Measurements from ENCODE around the gene KCNH1. TPM values are rescaled to one million over a fixed set of nuclear protein-coding genes. Genes with fewer than 3 reads are reported as not detected.

KCNH1 gene
- total and polyA plus RNA-seq, 2 experiments from 2014 or later, result 0.71 to 1.8 TPM

DNA sequence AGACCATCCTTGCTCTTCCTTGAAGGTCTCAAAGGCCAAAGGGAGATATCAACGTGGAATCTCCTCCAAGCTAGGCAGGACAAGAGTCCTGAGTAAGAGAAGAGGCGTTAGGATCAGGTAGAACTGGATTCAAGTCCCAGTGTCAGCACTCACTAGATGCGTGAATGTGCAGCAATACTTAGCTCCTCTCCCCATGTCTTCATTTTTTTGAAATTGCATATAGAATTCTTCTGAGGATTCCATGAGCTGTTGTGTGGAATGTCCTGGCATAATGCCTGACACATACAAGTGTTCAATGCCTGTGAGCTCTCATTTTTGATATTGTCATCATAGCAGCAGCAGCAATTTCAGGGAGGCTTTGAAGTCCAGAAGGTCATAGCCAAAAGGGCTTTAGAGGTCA, 333.2 kb downstream of the KCNH1 start:
- Histone ChIP-seq H3K9me3 (ENCODE audit: low read depth) (no peaks in the 10 kb centered on the region), H2AFZ (no peak overlapping the region), H3K79me2 (ENCODE audit: insufficient read depth) (no peaks in the 10 kb centered on the region), H3K4me2 (ENCODE audit: unreplicated experiment) (no peak overlapping the region), H4K20me1 (ENCODE audit: insufficient read depth) (no peaks in the 10 kb centered on the region), H3K36me3 (ENCODE audit: low read depth) (no peaks in the 10 kb centered on the region), H3K4me1 (ENCODE audit: insufficient read depth) (no peaks in the 10 kb centered on the region), H3K27ac (no peak overlapping the region), H3K9me2 (ENCODE audit: insufficient read depth) (no peaks in the 10 kb centered on the region), H3K27me3 (replicated peaks; ENCODE audit: insufficient read depth) (no peaks in the 10 kb centered on the region), H3K4me3 (no peak overlapping the region), H3F3A (ENCODE audit: insufficient read depth) (no peaks in the 10 kb centered on the region), H3K9ac (no peak overlapping the region)
- TF ChIP-seq EZH2 (IDR thresholded peaks at IDR 0.05; ENCODE audit: insufficient read depth, poor library complexity, severe bottlenecking) (no peak), EZH2phosphoT487 (IDR thresholded peaks at IDR 0.05; ENCODE audit: insufficient read depth, low read depth) (no peak)
- WGBS, 2 experiments (ENCODE audit: low coverage in 1 of 2, low lambda C conversion rate in 2 of 2, missing lambda C conversion rate in 2 of 2), result 0 to 2% methylated on average over 3 of the region's 3 CpGs
- DNase-seq, result no peak
- in situ Hi-C loops (cut with MboI), result no loop called here

DNA sequence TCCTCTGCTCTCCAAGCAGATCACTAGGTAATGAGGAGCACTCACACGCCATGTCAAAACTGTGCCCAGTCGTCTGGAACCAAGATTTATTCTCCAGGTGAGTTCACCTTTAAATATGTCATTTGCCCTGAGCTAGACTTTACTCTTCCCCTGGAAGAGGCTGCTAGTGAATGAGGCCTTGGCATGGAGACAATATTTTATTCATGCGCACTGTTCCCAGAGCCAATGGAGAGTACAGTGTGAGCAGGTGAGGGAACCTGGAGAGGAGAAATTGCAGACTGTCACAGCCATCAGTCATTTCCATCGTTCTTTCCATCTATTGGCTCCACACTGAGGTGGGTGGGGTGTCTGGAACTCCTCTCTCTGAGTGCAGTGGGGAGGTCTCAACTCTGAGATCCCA, 333.6 kb downstream of the KCNH1 start:
- Histone ChIP-seq H4K20me1 (ENCODE audit: insufficient read depth) (no peaks in the 10 kb centered on the region), H3K79me2 (ENCODE audit: insufficient read depth) (no peaks in the 10 kb centered on the region)

DNA sequence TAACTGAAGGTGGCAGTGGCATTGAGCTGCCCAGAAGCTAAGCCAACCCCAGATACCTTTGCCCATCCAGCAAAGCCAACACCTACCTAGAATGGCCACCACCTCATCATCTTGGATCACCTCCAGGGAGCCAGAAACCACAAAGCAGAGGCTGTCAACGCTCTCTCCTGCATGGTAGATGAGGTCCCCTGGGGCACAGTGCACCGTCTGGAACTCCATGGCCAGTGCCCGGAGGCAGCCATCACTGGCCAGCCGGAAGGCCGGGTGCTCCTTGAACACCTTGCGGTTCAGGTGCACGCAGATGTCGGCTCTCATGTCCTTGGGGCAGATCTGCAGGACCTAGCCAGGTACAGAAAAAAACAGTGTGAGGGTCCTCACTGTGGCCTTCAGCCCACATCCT, 336.5 kb downstream of the KCNH1 start:
- Histone ChIP-seq H3K27ac (no peak overlapping the region), H3K79me2 (ENCODE audit: insufficient read depth) (no peaks in the 10 kb centered on the region), H3K4me2 (ENCODE audit: unreplicated experiment) (no peak overlapping the region), H3K27me3 (replicated peaks; ENCODE audit: insufficient read depth) (no peaks in the 10 kb centered on the region), H3K9me2 (ENCODE audit: insufficient read depth) (no peaks in the 10 kb centered on the region), H3F3A (ENCODE audit: insufficient read depth) (no peaks in the 10 kb centered on the region), H3K4me3 (no peak overlapping the region), H3K9me3 (ENCODE audit: low read depth) (no peaks in the 10 kb centered on the region), H4K20me1 (ENCODE audit: insufficient read depth) (no peaks in the 10 kb centered on the region), H3K9ac (no peak overlapping the region), H3K4me1 (ENCODE audit: insufficient read depth) (no peaks in the 10 kb centered on the region), H3K36me3 (ENCODE audit: low read depth) (no peaks in the 10 kb centered on the region), H2AFZ (no peak overlapping the region)
- in situ Hi-C loops (cut with MboI), result no loop called here
- WGBS, 2 experiments (ENCODE audit: low coverage in 1 of 2, low lambda C conversion rate in 2 of 2, missing lambda C conversion rate in 2 of 2), result 55 to 63% methylated on average over 8 of the region's 8 CpGs
- DNase-seq, result no peak
- TF ChIP-seq EZH2 (IDR thresholded peaks at IDR 0.05; ENCODE audit: insufficient read depth, poor library complexity, severe bottlenecking) (no peak), EZH2phosphoT487 (IDR thresholded peaks at IDR 0.05; ENCODE audit: insufficient read depth, low read depth) (no peak)

More for the DNA sequence above, 333.6 kb downstream of the KCNH1 start:
- H3F3A ChIP-seq (ENCODE audit: insufficient read depth), result no peaks in the 10 kb centered on the region
- no peak overlapping the region for H3K4me3 ChIP-seq
- TF ChIP-seq EZH2phosphoT487 (IDR thresholded peaks at IDR 0.05; ENCODE audit: insufficient read depth, low read depth), result no peak
- no peak for TF ChIP-seq EZH2 (IDR thresholded peaks at IDR 0.05; ENCODE audit: insufficient read depth, poor library complexity, severe bottlenecking)
- H3K4me1 ChIP-seq (ENCODE audit: insufficient read depth), result no peaks in the 10 kb centered on the region
- no peak overlapping the region for H3K9ac ChIP-seq
- no peaks in the 10 kb centered on the region for H3K36me3 ChIP-seq (ENCODE audit: low read depth)
- H3K27me3 ChIP-seq (replicated peaks; ENCODE audit: insufficient read depth), result no peaks in the 10 kb centered on the region
- no peak overlapping the region for H3K4me2 ChIP-seq (ENCODE audit: unreplicated experiment)
- in situ Hi-C loops (cut with MboI), result no loop called here
- H3K9me2 ChIP-seq (ENCODE audit: insufficient read depth), result no peaks in the 10 kb centered on the region
- 7 to 17% methylated on average over 4 of the region's 4 CpGs for WGBS, 2 experiments (ENCODE audit: low coverage in 1 of 2, low lambda C conversion rate in 2 of 2, missing lambda C conversion rate in 2 of 2)
- no peaks in the 10 kb centered on the region for H3K9me3 ChIP-seq (ENCODE audit: low read depth)
- DNase-seq, result no peak
- no peak overlapping the region for H3K27ac ChIP-seq
- H2AFZ ChIP-seq, result no peak overlapping the region

DNA sequence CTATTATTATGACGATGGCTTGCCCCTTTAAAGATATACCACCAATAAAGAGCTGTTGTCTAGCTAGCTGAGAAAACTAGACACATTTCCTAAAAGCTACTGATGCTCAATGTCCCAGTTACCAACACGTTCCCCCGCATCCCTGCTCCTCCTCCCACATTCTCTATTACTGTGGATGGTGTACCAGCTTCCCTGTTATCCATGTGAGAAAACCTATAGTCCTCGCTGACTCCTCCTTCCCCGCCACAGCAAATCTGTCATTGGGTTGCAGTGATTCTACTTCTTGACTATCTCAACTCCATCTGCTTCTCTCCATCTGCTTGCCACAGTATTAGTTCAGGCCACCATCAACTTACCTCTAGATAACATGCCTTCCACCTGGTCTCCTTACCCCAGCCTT, 337.5 kb downstream of the KCNH1 start:
- Histone ChIP-seq H3K9me2 (ENCODE audit: insufficient read depth) (no peaks in the 10 kb centered on the region), H3F3A (ENCODE audit: insufficient read depth) (no peaks in the 10 kb centered on the region), H2AFZ (no peak overlapping the region), H3K9ac (no peak overlapping the region), H3K27me3 (replicated peaks; ENCODE audit: insufficient read depth) (no peaks in the 10 kb centered on the region), H3K4me1 (ENCODE audit: insufficient read depth) (no peaks in the 10 kb centered on the region), H3K4me2 (ENCODE audit: unreplicated experiment) (no peak overlapping the region), H3K4me3 (no peak overlapping the region), H3K79me2 (ENCODE audit: insufficient read depth) (no peaks in the 10 kb centered on the region), H3K27ac (no peak overlapping the region), H4K20me1 (ENCODE audit: insufficient read depth) (no peaks in the 10 kb centered on the region), H3K36me3 (ENCODE audit: low read depth) (no peaks in the 10 kb centered on the region), H3K9me3 (ENCODE audit: low read depth) (no peaks in the 10 kb centered on the region)
- DNase-seq, result no peak
- TF ChIP-seq EZH2phosphoT487 (IDR thresholded peaks at IDR 0.05; ENCODE audit: insufficient read depth, low read depth) (no peak), EZH2 (IDR thresholded peaks at IDR 0.05; ENCODE audit: insufficient read depth, poor library complexity, severe bottlenecking) (no peak)
- WGBS, 2 experiments (ENCODE audit: low coverage in 1 of 2, low lambda C conversion rate in 2 of 2, missing lambda C conversion rate in 2 of 2), result 26 to 32% methylated on average over 5 of the region's 5 CpGs
- in situ Hi-C loops (cut with MboI), result no loop called here

DNA sequence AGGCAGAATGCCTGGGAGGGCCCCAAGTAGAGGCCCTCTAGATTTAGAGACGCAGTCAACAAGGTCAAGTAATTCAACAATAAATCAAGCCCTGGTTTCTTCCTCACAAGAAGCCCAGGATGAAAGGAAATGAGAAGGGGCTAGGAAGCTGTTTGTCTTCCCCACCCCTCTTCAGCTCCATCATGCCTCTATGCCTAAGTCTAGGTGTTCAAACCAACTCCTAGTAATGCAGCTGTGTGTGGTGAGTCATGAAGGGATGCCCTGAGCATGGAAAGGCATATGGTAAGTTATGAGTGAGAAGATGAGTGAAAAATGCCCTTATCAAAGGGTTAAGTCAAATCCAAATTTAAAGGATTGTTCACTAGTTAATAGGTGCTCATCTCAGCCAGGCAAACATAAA, 339.5 kb downstream of the KCNH1 start:
- TF ChIP-seq EZH2 (IDR thresholded peaks at IDR 0.05; ENCODE audit: insufficient read depth, poor library complexity, severe bottlenecking) (no peak), EZH2phosphoT487 (IDR thresholded peaks at IDR 0.05; ENCODE audit: insufficient read depth, low read depth) (no peak)
- H3F3A ChIP-seq (ENCODE audit: insufficient read depth), result no peaks in the 10 kb centered on the region
- no peak overlapping the region for H3K4me2 ChIP-seq (ENCODE audit: unreplicated experiment)
- H3K27me3 ChIP-seq (replicated peaks; ENCODE audit: insufficient read depth), result no peaks in the 10 kb centered on the region
- no peak overlapping the region for H3K4me3 ChIP-seq
- H4K20me1 ChIP-seq (ENCODE audit: insufficient read depth), result no peaks in the 10 kb centered on the region
- H3K9ac ChIP-seq, result no peak overlapping the region
- DNase-seq, result no peak
- no peaks in the 10 kb centered on the region for H3K36me3 ChIP-seq (ENCODE audit: low read depth)
- no peaks in the 10 kb centered on the region for H3K79me2 ChIP-seq (ENCODE audit: insufficient read depth)
- no peaks in the 10 kb centered on the region for H3K9me2 ChIP-seq (ENCODE audit: insufficient read depth)
- no peak overlapping the region for H3K27ac ChIP-seq
- no peaks in the 10 kb centered on the region for H3K4me1 ChIP-seq (ENCODE audit: insufficient read depth)
- H2AFZ ChIP-seq, result no peak overlapping the region
- in situ Hi-C loops (cut with MboI), result no loop called here
- WGBS, 2 experiments (ENCODE audit: low coverage in 1 of 2, low lambda C conversion rate in 2 of 2, missing lambda C conversion rate in 2 of 2), result 0 to 5% methylated on average over 1 of the region's 1 CpG
- H3K9me3 ChIP-seq (ENCODE audit: low read depth), result no peaks in the 10 kb centered on the region

All from GM23248 (cell line).